ENCODE results near the gene FAM83D. TPM values are rescaled to one million over a fixed set of nuclear protein-coding genes. Genes with fewer than 3 reads are reported as not detected.
"Not testable (repeated sequence)": the region's sequence is repeated elsewhere in the genome, so short reads cannot be mapped to it uniquely, and the experiment has no call there.

The FAM83D gene
- total and polyA plus RNA-seq, 7 donors = 1.2 to 291 (median 14.9) TPM

- DNase-seq = no peak
- Histone ChIP-seq H3K36me3 (peaks cover 0 to 54% (median 9%) of the 10 kb centered on the region in 4 donors), H3K4me3 (no peak overlapping the region), H3K27ac (no peak overlapping the region), H3K9me3 (no peaks in the 10 kb centered on the region), H3K27me3 (no peaks in the 10 kb centered on the region), H3K4me1 (no peaks in the 10 kb centered on the region)
- TF ChIP-seq CTCF (IDR thresholded peaks at IDR 0.05) (no peak), POLR2A (IDR thresholded peaks at IDR 0.05) (no peak), POLR2AphosphoS5 (IDR thresholded peaks at IDR 0.05) (no peak)
- intact Hi-C loops (cut with DNase I) = no loop called here
- WGBS, 2 donors = 97% methylated on average over 6 of the region's 6 CpGs
These were observed 25.9 kb downstream of the FAM83D start for GRCh38 chr20:38952153-38952552.

GRCh38 chr20:38953630-38954340, 27.6 kb downstream of the FAM83D start:
- TF ChIP-seq POLR2A (IDR thresholded peaks at IDR 0.05) = no peak
- TF ChIP-seq EP300 (IDR thresholded peaks at IDR 0.05) = no peak
- no peak for TF ChIP-seq CTCF (IDR thresholded peaks at IDR 0.05)
- no peak for TF ChIP-seq POLR2AphosphoS5 (IDR thresholded peaks at IDR 0.05)
- H3K36me3 ChIP-seq = peaks cover 0 to 37% (median 8%) of the 10 kb centered on the region in 4 donors
- DNase-seq = no peak
- no peaks in the 10 kb centered on the region for H3K9me3 ChIP-seq
- H3K4me3 ChIP-seq = no peak overlapping the region
- no peaks in the 10 kb centered on the region for H3K27me3 ChIP-seq
- H3K27ac ChIP-seq = peak overlapping the region in 2 of 4 donors; percentile 7 to 35
- H3K4me1 ChIP-seq = no peaks in the 10 kb centered on the region
- WGBS, 2 donors = 54 to 82% methylated on average over 8 of the region's 8 CpGs
- intact Hi-C loops (cut with DNase I) = no loop called here

GRCh38 chr20:38957235-38957876, 31.1 kb downstream of the FAM83D start:
- Histone ChIP-seq H3K4me3 (no peak overlapping the region), H3K36me3 (peaks cover 0 to 6% (median under 1%) of the 10 kb centered on the region in 4 donors), H3K27ac (peak overlapping the region in 1 of 4 donors; percentile 23), H3K4me1 (peaks cover 0 to 6% (median 0%) of the 10 kb centered on the region in 4 donors), H3K9me3 (no peaks in the 10 kb centered on the region), H3K27me3 (no peaks in the 10 kb centered on the region)
- 94 to 97% methylated on average over 5 of the region's 5 CpGs for WGBS, 2 donors
- TF ChIP-seq POLR2A (IDR thresholded peaks at IDR 0.05) = no peak
- TF ChIP-seq CTCF (IDR thresholded peaks at IDR 0.05) = no peak
- TF ChIP-seq EP300 (IDR thresholded peaks at IDR 0.05) = no peak
- no peak for TF ChIP-seq POLR2AphosphoS5 (IDR thresholded peaks at IDR 0.05)
- intact Hi-C loops (cut with DNase I) = no loop called here
- DNase-seq = no peak

GRCh38 chr20:38957915-38958485, 31.8 kb downstream of the FAM83D start:
- Histone ChIP-seq H3K36me3 (no peaks in the 10 kb centered on the region), H3K9me3 (no peaks in the 10 kb centered on the region), H3K4me1 (peaks cover 0 to 11% (median 4%) of the 10 kb centered on the region in 4 donors), H3K27ac (peak overlapping the region in 1 of 4 donors; percentile 23), H3K4me3 (no peak overlapping the region), H3K27me3 (no peaks in the 10 kb centered on the region)
- intact Hi-C loops (cut with DNase I) = no loop called here
- 90 to 94% methylated on average over 8 of the region's 8 CpGs for WGBS, 2 donors
- DNase-seq = no peak
- TF ChIP-seq EP300 (IDR thresholded peaks at IDR 0.05) (no peak), POLR2AphosphoS5 (IDR thresholded peaks at IDR 0.05) (no peak), CTCF (IDR thresholded peaks at IDR 0.05) (no peak), POLR2A (IDR thresholded peaks at IDR 0.05) (no peak)

- H3K27ac ChIP-seq; H3K36me3 ChIP-seq; intact Hi-C loops (cut with DNase I); H3K27me3 ChIP-seq; DNase-seq; H3K4me3 ChIP-seq; H3K9me3 ChIP-seq: not testable (repeated sequence)
- WGBS, 2 donors = 89 to 94% methylated on average over 9 of the region's 9 CpGs
- H3K4me1 ChIP-seq = peaks cover 0 to 22% (median 13%) of the 10 kb centered on the region in 4 donors
These were observed 34.0 kb downstream of the FAM83D start for GRCh38 chr20:38960187-38960687.

Measured in sigmoid colon (tissue), 7 donors.